ENCODE data around the gene SPTBN5.

SPTBN5 gene

GRCh38 chr15:41801185-41801584 is 92.7 kb downstream of the SPTBN5 start:
- H3K4me3 ChIP-seq (replicated peaks in 1 of 2; ENCODE audit: low read depth in 2 of 2, low read length in 2 of 2): no peak overlapping the region
- no peak for TF ChIP-seq CTCF (IDR thresholded peaks at IDR 0.05; ENCODE audit: low read depth, low read length)
- DNase-seq (ENCODE audit: low read depth in 2 of 2): no peak

- no peak for TF ChIP-seq CTCF (IDR thresholded peaks at IDR 0.05; ENCODE audit: low read depth, low read length)
- DNase-seq (ENCODE audit: low read depth in 2 of 2): no peak
- no peak overlapping the region for H3K4me3 ChIP-seq (replicated peaks in 1 of 2; ENCODE audit: low read depth in 2 of 2, low read length in 2 of 2)
These were observed 94.4 kb downstream of the SPTBN5 start for GRCh38 chr15:41799488-41799805.

- H3K4me3 ChIP-seq (replicated peaks in 1 of 2; ENCODE audit: low read depth in 2 of 2, low read length in 2 of 2): no peak overlapping the region
- no peak for DNase-seq (ENCODE audit: low read depth in 2 of 2)
- no peak for TF ChIP-seq CTCF (IDR thresholded peaks at IDR 0.05; ENCODE audit: low read depth, low read length)
These were observed 95.0 kb downstream of the SPTBN5 start for GRCh38 chr15:41798607-41799487.
